GM18951 (cell line): ENCODE results near the gene GPR15LG.

Source experiments
- POLR2A ChIP-seq: IDR thresholded peaks from 4 replicates; pipeline ENCODE4 v1.6.1; 2011; ENCODE audit warnings: mild to moderate bottlenecking; ENCODE audit not compliant: insufficient read length, insufficient read depth; ENCODE audit errors: extremely low read depth
- in situ Hi-C: fragments of 300-500 bp; cut with MboI; formaldehyde crosslinking; loops from one replicate; pipeline ENCODE4 v1.12.0; 2022; ENCODE audit warnings: low sequenced_read_pairs, mixed read lengths, inconsistent platforms; ENCODE audit not compliant: unreplicated experiment

The GPR15LG gene

DNA sequence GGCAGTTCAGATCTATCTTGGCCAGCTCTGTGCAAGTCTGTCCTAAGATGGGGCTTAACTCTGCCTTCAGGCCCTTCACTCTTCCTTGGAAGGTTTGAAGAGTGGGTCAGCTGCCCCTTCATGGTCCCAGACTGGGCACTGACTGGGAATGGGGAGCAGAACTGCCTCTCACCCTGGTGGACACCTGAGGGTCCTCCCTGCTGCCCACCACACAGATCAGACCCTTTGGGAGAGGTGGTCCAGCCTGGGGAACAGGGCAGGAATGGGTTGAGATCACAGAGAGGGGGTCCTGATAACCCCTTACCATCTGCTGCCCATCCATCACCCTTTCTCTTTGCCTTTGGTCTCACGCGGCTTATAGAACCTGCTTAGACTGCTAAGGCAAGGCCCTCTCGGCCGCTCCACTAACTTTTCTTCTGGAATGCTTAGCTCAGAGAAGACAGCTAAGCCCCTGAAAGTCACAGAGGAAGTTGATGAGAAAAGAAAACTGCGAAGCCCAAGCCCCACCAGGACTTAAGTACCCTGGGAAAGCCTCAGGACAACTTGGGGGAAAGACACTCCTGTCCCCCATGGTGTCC, 20.3 kb downstream of the GPR15LG start:
- TF ChIP-seq POLR2A = no peak
- in situ Hi-C loops = no loop called here

- in situ Hi-C loops = no loop called here
Measured at GRCh38 chr10:84194424-84195043, 20.9 kb downstream of the GPR15LG start, which contains the start of gene CDHR1. Gene CDHR1, plus strand, starts transcription at chr10:84194537. Its CDS starts 224 bp downstream, at chr10:84194761.

DNA sequence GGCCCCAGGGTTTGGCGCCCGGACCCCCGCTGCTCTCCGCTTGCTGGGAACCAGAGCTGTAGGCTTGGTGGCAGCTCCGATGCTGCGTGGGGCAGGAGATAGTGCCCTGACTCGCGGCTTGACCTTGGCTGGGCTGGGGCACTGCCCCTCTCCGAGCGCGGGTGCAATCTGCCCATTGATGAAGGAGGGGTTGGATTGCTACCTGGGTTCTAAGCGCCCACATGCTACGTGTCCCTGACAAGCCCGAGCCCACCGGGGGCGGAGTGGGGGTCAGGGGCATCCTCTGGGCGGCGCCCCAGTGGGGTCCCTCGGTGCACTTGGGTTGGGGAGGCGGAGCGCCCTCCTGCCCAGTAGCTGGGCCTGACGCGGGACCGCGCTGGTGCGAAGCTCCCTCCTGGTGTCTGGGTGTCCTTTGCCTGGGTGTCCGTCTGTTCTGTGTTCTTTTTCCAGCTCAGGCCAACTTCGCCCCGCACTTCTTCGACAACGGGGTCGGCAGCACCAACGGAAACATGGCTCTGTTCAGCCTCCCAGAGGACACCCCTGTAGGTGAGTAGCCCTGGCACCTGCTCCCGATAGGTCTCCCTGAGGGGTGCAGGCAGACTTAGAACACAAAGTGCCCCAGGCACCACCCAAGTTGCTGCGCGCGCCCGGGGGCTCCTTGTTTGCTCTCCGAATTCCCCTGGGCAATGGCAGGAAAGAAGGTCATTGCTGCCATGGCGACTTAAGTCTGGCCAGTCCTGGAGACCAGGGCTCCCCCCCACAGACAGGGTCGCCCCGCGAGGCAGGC, 21.6 kb downstream of the GPR15LG start:
- in situ Hi-C loops = no loop called here
- TF ChIP-seq POLR2A = no peak

More at GRCh38 chr10:84194424-84195043, 20.9 kb downstream of the GPR15LG start, which contains the start of gene CDHR1:
- no peak for TF ChIP-seq POLR2A

GRCh38 chr10:84196083-84196482, 22.5 kb downstream of the GPR15LG start:
- in situ Hi-C loops = no loop called here
- no peak for TF ChIP-seq POLR2A

DNA sequence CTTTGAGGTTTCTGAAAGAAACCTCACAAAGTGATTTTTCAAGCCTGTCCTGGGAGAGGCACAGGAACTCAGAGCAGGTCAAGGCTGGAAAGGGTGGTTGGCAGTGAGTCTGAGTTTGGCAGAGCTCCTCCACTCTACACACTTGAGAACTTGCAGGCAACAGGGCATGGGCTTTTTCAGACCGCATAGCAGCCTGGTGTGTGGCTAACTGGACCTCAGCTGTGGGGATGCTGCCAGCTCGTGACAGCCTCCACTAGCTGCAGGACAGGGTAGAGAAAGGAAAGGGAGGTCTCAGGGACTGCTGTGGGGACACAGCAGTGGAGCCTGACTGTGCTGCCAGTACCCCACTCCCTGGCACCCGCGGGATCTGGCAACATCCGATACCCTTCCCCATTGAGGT, 23.3 kb downstream of the GPR15LG start:
- no peak for TF ChIP-seq POLR2A
- in situ Hi-C loops = no loop called here

- in situ Hi-C loops = no loop called here
- TF ChIP-seq POLR2A = no peak
Measured at GRCh38 chr10:84197643-84198042, 24.0 kb downstream of the GPR15LG start.

- TF ChIP-seq POLR2A = no peak
- in situ Hi-C loops = no loop called here
Measured at GRCh38 chr10:84198206-84198915, 24.8 kb downstream of the GPR15LG start.

DNA sequence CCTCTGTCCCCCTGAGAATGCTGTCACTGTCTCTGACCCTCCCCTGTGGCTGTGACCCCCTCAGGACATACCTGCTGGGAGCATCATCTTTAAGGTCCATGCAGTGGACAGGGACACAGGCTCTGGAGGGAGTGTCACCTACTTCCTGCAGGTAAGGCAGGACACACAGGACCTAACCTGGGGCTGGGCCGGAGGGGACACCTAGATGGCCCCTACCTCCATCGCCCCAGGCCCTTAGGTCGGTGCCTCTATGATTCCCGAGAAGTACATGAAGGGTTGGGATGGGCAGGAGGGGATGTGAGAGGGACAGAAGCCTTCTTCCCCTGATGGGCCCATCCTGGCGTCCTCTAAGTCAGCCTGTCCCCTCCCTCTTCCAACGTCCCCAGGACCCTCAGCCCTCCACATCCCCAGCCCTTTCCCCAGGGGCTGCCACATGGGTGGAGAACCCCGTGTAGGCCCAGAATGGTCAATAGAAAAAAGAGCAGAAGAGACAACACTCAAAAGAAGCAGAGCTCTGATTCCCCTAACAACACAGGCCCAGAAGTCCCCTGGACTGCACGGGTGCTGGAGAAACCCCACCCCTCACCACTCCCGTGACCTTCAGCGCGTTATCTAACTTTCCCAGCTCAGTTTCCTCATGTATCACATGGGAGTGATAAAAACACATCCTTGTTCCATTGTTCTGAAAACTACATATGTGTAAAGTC, 27.1 kb downstream of the GPR15LG start:
- in situ Hi-C loops = no loop called here
- no peak for TF ChIP-seq POLR2A

DNA sequence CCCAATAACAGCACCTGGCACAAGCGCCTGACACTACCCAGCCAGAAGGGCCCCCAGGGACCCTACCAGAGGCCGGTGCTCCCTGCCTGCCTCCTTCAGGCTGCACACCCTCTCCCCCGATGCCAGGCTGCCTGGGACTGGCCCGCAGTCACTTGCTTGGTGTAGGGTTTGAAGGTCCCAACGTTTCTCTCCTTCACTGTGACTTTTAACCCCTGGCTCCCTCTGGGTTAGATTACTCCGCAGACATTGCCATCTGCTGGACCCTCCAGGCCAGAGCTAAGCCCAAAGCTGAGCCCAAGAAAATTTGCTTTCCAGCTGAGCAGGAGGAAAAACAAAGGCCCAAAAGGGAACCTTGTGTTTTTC, 27.6 kb downstream of the GPR15LG start:
- no peak for TF ChIP-seq POLR2A
- in situ Hi-C loops = no loop called here

DNA sequence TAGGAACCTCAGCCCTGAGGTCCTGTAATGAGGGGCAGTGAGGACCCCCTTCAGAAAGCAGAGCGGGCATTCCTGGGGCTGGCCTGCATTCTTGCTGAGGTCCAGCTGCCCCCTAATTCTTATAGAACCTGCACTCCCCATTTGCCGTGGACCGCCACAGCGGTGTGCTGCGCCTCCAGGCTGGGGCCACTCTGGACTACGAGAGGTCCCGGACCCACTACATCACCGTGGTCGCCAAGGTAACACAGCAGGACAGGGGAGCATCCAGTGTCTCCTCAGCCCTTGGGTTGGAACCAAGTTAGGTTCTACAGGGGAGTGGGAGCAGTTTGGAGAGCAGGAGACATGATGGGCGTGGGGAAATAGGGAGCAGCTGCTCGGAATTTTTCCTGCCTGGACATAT, 28.1 kb downstream of the GPR15LG start:
- TF ChIP-seq POLR2A = no peak
- in situ Hi-C loops = no loop called here

- TF ChIP-seq POLR2A = no peak
- in situ Hi-C loops = no loop called here
Measured at GRCh38 chr10:84202349-84202748, 28.7 kb downstream of the GPR15LG start.

- no peak for TF ChIP-seq POLR2A
- in situ Hi-C loops = no loop called here
Measured at GRCh38 chr10:84204122-84204521, 30.5 kb downstream of the GPR15LG start.

- in situ Hi-C loops = no loop called here
- no peak for TF ChIP-seq POLR2A
Measured at GRCh38 chr10:84204610-84205009, 31.0 kb downstream of the GPR15LG start.
